HFFc6 (cell line): ENCODE results near the gene CEMIP2. TPM values are rescaled to one million over a fixed set of nuclear protein-coding genes. Genes with fewer than 3 reads are reported as not detected.

Source experiments
- DNase-seq: peaks from one replicate; pipeline ENCODE4 v3.0.0-alpha.2; 2018
- H3K27ac Mint-ChIP-seq: 2 replicates; pipeline ENCODE4 v1.8.0; 2020; ENCODE audit warnings: mild to moderate bottlenecking, mixed read lengths
- H3K27me3 Mint-ChIP-seq: 2 replicates; pipeline ENCODE4 v1.8.0; 2021; ENCODE audit warnings: mild to moderate bottlenecking, moderate library complexity, mixed read lengths; ENCODE audit not compliant: insufficient read depth
- H3K36me3 Mint-ChIP-seq: 2 replicates; pipeline ENCODE4 v1.8.0; 2021; ENCODE audit warnings: low read depth, mixed read lengths
- H3K4me1 Mint-ChIP-seq: 2 replicates; pipeline ENCODE4 v1.8.0; 2020; ENCODE audit warnings: low read depth, mixed read lengths
- H3K4me3 Mint-ChIP-seq: 2 replicates; pipeline ENCODE4 v1.8.0; 2020; ENCODE audit warnings: mild to moderate bottlenecking, moderate library complexity, mixed read lengths
- H3K9me3 Mint-ChIP-seq: 2 replicates; pipeline ENCODE4 v1.8.0; 2020; ENCODE audit warnings: mild to moderate bottlenecking, mixed read lengths
- CTCF ChIP-seq: fragments of 200-600 bp; sonication (generic); IDR thresholded peaks from 2 replicates; pipeline ENCODE4 v1.5.0; 2021; ENCODE audit warnings: antibody characterized with exemption, mild to moderate bottlenecking
- total RNA-seq, 6 experiments: library from RNA; stranded (reverse); fragmentation: NEBNext Ultra II Directional; extraction: Animal tissue kit (Norgen Biotek cat#: 25700); gene quantifications; 2 replicates in 1 of 6; 3 replicates in 5 of 6; pipeline ENCODE4 v1.2.3, GENCODE V29; 2021

Gene CEMIP2
- total RNA-seq, 6 experiments from 2014 or later, result 86.0 to 106 (median 92.1) TPM

DNA sequence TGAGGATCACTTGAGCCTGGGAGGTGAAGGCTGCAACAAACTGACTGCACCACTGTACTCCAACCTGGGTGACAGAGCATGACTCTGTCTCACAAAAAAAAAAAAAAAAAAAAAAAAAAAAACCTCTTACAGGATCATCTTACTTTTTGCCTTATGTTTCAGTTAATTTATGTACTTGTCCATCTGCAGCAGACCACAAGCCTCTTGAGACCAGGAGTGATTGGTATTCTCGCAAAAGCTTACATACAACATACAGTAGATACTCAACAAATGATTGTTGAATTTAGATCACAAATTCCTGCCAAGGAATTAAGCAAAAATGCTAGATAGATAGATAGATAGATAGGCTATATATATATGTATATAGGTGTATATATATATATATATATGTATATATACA is 12.4 kb downstream of the CEMIP2 start:
- Mint-ChIP-seq H3K9me3 (no peaks in the 10 kb centered on the region), H3K4me1 (peaks cover 85% of the 10 kb centered on the region), H3K27me3 (peaks cover 1% of the 10 kb centered on the region; the same call in 1 of the 2 replicates), H3K4me3 (no peak overlapping the region), H3K36me3 (peaks cover 16% of the 10 kb centered on the region), H3K27ac (no peak overlapping the region)
- no peak for TF ChIP-seq CTCF
- no peak for DNase-seq

DNA sequence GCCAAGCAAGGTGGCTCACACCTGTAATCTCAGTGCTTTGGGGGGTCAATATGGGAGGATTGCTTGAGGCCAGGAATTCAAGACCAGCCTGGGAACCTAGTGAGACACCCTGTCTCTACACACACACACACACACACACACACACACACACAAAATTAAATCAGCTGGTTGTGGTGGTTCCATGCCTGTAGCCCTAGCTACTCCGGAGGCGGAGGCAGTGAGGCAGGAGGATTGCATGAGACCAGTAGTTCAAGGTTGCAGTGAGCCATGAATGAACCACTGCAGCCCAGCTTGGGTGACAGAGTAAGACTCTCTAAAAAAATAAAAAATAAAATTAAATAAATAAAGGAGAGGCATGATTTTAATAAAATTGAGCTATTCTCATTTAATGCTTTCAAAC is 13.1 kb downstream of the CEMIP2 start:
- Mint-ChIP-seq H3K27me3 (no peaks in the 10 kb centered on the region), H3K36me3 (peaks cover 15% of the 10 kb centered on the region; the same call in 1 of the 2 replicates), H3K27ac (no peak overlapping the region), H3K4me3 (no peak overlapping the region), H3K9me3 (no peaks in the 10 kb centered on the region), H3K4me1 (peaks cover 82% of the 10 kb centered on the region)
- no peak for DNase-seq
- TF ChIP-seq CTCF, result no peak

- Mint-ChIP-seq H3K9me3 (no peaks in the 10 kb centered on the region), H3K36me3 (peaks cover 14% of the 10 kb centered on the region), H3K4me1 (peaks cover 77% of the 10 kb centered on the region), H3K27me3 (no peaks in the 10 kb centered on the region), H3K4me3 (no peak overlapping the region), H3K27ac (no peak overlapping the region)
- DNase-seq, result no peak
- no peak for TF ChIP-seq CTCF
These were observed 14.2 kb downstream of the CEMIP2 start for GRCh38 chr9:71754151-71754550.

DNA sequence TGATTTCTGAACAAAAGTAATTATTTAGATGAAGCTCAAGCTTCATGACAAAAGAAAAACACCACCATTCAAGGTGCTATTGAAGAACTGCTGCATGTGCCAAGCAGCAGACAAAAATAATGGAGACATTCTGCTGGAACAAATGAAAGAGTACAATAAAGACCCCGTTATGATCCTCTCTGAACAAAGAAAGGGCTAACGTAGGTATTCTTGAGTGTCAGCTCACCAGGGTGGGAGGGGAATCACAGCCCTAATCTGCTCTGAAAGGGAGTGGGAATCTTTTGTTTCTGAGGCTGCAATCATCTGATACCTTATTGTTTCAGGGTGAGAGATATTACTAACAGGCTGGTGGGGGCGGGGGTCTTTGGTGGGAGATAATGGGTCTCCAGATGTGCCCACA is 15.4 kb downstream of the CEMIP2 start:
- Mint-ChIP-seq H3K4me1 (peaks cover 77% of the 10 kb centered on the region), H3K27ac (no peak overlapping the region), H3K9me3 (no peaks in the 10 kb centered on the region), H3K27me3 (no peaks in the 10 kb centered on the region), H3K36me3 (peaks cover 18% of the 10 kb centered on the region), H3K4me3 (no peak overlapping the region)
- DNase-seq, result no peak
- no peak for TF ChIP-seq CTCF

DNA sequence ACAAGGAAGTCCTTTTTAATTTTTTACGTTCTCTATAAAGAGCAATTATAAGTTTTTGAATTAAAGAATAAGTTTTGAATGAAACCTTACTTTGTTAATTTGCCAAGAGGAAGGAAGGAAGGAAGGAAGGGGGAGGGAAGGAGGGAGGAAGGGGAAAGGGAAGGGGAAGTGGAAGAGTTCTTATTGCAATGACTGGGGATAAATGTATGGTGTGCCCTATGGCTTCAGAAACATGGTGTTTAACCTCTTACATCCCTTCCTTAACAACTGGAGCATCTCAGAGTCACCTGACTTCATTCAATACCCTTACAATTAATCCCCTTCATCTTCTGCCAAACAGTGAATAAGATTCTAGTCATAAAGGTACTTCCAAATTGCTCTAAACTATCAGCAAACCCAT is 16.0 kb downstream of the CEMIP2 start:
- H3K27me3 Mint-ChIP-seq, result no peaks in the 10 kb centered on the region
- no peak for TF ChIP-seq CTCF
- H3K27ac Mint-ChIP-seq, result no peak overlapping the region
- no peaks in the 10 kb centered on the region for H3K9me3 Mint-ChIP-seq
- DNase-seq, result no peak
- no peak overlapping the region for H3K4me3 Mint-ChIP-seq
- H3K4me1 Mint-ChIP-seq, result peaks cover 77% of the 10 kb centered on the region
- peaks cover 24% of the 10 kb centered on the region for H3K36me3 Mint-ChIP-seq

DNA sequence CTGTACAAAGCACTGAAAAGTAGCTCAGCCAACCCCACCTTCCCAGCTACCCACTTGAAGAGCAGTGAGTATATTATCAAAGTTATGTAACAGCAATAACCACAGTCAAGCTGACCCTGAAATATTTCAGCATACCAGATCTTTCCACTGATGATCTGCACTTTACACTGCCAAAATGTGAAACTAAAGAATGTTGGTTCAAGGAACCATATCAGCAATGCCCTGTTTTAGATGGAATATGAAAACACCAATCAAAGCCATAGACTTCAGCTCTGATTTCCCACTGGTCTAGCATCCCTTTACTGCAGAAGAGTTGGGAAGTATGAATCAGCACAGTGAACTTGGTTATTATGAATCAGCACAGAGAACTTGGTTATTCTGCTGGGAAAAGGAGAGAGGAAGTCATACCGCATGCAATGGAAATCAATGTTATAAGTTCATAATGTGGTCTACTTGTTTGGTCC is 20.0 kb downstream of the CEMIP2 start:
- H3K36me3 Mint-ChIP-seq, result peaks cover 51% of the 10 kb centered on the region
- H3K9me3 Mint-ChIP-seq, result no peaks in the 10 kb centered on the region
- TF ChIP-seq CTCF, result no peak
- H3K27me3 Mint-ChIP-seq, result no peaks in the 10 kb centered on the region
- peak; percentile 79 for DNase-seq
- H3K27ac Mint-ChIP-seq, result peak overlapping the region; percentile 92
- peaks cover 72% of the 10 kb centered on the region for H3K4me1 Mint-ChIP-seq
- peak overlapping the region; percentile 30 for H3K4me3 Mint-ChIP-seq
